DOHH2 (cell line): Measurements from ENCODE around the gene RSPO4.

Source experiments
- CTCF ChIP-seq: fragments of 200-600 bp; sonication (generic); IDR thresholded peaks from one replicate; pipeline ENCODE4 v1.5.1; 2014; ENCODE audit warnings: antibody characterized with exemption, mild to moderate bottlenecking, low read depth, low read length; ENCODE audit not compliant: poor library complexity, severe bottlenecking
- EZH2phosphoT487 ChIP-seq: fragments of 200-600 bp; sonication (generic); IDR thresholded peaks from 2 replicates; pipeline ENCODE4 v1.6.1; 2017; ENCODE audit warnings: borderline replicate concordance, mild to moderate bottlenecking, antibody characterized with exemption, low read length, moderate library complexity, mixed read lengths

- no peak for TF ChIP-seq EZH2phosphoT487
- no peak for TF ChIP-seq CTCF
These were observed 5.1 kb downstream of the RSPO4 start for GRCh38 chr20:997016-997415.
